ENCODE measurements around the gene CEP95. TPM values are rescaled to one million over a fixed set of nuclear protein-coding genes. Genes with fewer than 3 reads are reported as not detected.
"Not testable (repeated sequence)": the region's sequence is repeated elsewhere in the genome, so short reads cannot be mapped to it uniquely, and the experiment has no call there.

Gene CEP95
- total and polyA plus RNA-seq, 2 of the 13 experiments (the other 11 are each of a cell fraction or from before 2014, with no cell fraction given) = 65.9 to 68.8 TPM

- Histone ChIP-seq H3K36me3 (replicated peaks in 1 of 2; ENCODE audit: control insufficient read depth in 1 of 2, insufficient read depth in 2 of 2, low read length in 2 of 2) (peaks cover 11 to 31% of the 10 kb centered on the region in 2 experiments), H3K9ac (ENCODE audit: insufficient read depth, low read depth, low read length) (peak overlapping the region; percentile 80; the same call in 1 of the 2 replicates), H3K4me2 (ENCODE audit: low read depth, low read length) (peak overlapping the region; percentile 88), H3K4me3 (replicated peaks in 1 of 3; ENCODE audit: insufficient read depth in 1 of 3, low read depth in 2 of 3, low read length in 3 of 3) (peak overlapping the region; percentile 65 to 90 (median 68); a peak in 5 of 6 replicates), H3K4me1 (ENCODE audit: insufficient read depth, low read length) (peaks cover 57% of the 10 kb centered on the region), H4K20me1 (ENCODE audit: insufficient read depth, low read length) (peaks cover 13% of the 10 kb centered on the region), H3K79me2 (ENCODE audit: insufficient read depth, low read length) (peaks cover 33% of the 10 kb centered on the region)
- ATAC-seq; H3K27me3 ChIP-seq (ENCODE audit: control insufficient read depth in 1 of 2, insufficient read depth in 2 of 2, low read length in 2 of 2); DNase-seq (ENCODE audit: low spot score); CTCF ChIA-PET (ENCODE audit: low intra/inter-chr PET ratio, low total read pairs); BruUV-seq (replicated peaks); H3K27ac ChIP-seq (ENCODE audit: extremely low read length, insufficient read depth, low read length); H3K9me3 ChIP-seq (ENCODE audit: low read length); H2AFZ ChIP-seq (ENCODE audit: low read length); FAIRE-seq: not testable (repeated sequence)
- POLR2A ChIA-PET = interaction anchor here (7.3 kb wide), 1 partner anchor 11 kb away, joined by 202 read pairs; the partner anchor contains the start of genes CEP95 and DDX5
- in situ Hi-C loops (cut with HindIII; ENCODE audit: extremely low pct_ligation_motif_present, low pct_unique_long_range_greater_than_20kb) = loop anchor here (10.0 kb wide), 1 partner anchor 190 kb away; no protein-coding TSS in a partner anchor
- intact Hi-C loops (cut with micrococcal nuclease; ENCODE audit: unreplicated experiment) = loop anchor here (10.0 kb wide), 2 partner anchors 170 to 340 kb away; no protein-coding TSS in a partner anchor
- TF ChIP-seq ZNF770 (CRISPR knock-in tag; IDR thresholded peaks at IDR 0.05) = peak; percentile 90
- 84% methylated on average over 5 of the region's 5 CpGs for WGBS (ENCODE audit: low lambda C conversion rate)
These were observed 11.5 kb upstream of the CEP95 start for GRCh38 chr17:64495300-64495699.

DNA sequence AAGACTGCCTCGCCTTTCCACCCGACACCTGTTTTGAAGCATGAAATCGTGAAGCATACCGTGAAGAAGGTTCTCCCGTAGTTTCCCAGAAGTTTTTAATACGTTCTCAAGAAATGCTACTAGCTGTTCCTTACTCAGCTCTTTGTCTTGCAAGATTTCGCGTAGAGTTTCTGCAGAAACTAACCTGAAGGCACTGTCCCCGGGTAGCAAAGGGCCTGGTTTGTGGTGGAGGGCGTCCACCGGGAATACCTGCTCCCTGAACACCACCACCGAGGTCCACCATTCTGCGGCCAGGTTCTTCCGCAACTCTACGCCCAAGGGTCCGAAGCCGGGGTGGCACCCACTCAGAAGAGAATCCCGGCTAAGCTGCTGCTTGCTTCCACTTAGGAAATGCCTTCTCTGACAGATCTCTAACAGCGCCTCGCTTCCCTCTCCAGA is 10.4 kb upstream of the CEP95 start:
- FAIRE-seq (no peak), DNase-seq (ENCODE audit: low spot score) (no peak), ATAC-seq (peak; percentile 53; the same call in 2 of the 3 replicates)
- in situ Hi-C loops (cut with HindIII; ENCODE audit: extremely low pct_ligation_motif_present, low pct_unique_long_range_greater_than_20kb) = loop anchor here (10.0 kb wide), 1 partner anchor 192 kb away; no protein-coding TSS in a partner anchor
- ChIA-PET CTCF (ENCODE audit: low intra/inter-chr PET ratio, low total read pairs) (no interaction called here), POLR2A (interaction anchor here (0.6 to 7.3 kb wide), 13 partner anchors 10 to 351 kb away, joined by 3 to 202 read pairs (median 4); partner anchors contain the start of genes CEP95, DDX5 and TEX2)
- intact Hi-C loops (cut with micrococcal nuclease; ENCODE audit: unreplicated experiment) = loop anchor here (10.0 kb wide), 2 partner anchors 172 to 342 kb away; no protein-coding TSS in a partner anchor
- Histone ChIP-seq H3K4me3 (replicated peaks in 1 of 3; ENCODE audit: insufficient read depth in 1 of 3, low read depth in 2 of 3, low read length in 3 of 3) (peak overlapping the region; percentile 65 to 90 (median 68)), H3K27ac (ENCODE audit: extremely low read length, insufficient read depth, low read length) (peak overlapping the region; percentile 74), H3K27me3 (ENCODE audit: control insufficient read depth in 1 of 2, insufficient read depth in 2 of 2, low read length in 2 of 2) (no peaks in the 10 kb centered on the region; a peak in 1 of 5 replicates), H3K4me1 (ENCODE audit: insufficient read depth, low read length) (peaks cover 67% of the 10 kb centered on the region), H4K20me1 (ENCODE audit: insufficient read depth, low read length) (peaks cover 19% of the 10 kb centered on the region), H3K79me2 (ENCODE audit: insufficient read depth, low read length) (peaks cover 35% of the 10 kb centered on the region), H3K36me3 (replicated peaks in 1 of 2; ENCODE audit: control insufficient read depth in 1 of 2, insufficient read depth in 2 of 2, low read length in 2 of 2) (peaks cover 14 to 36% of the 10 kb centered on the region in 2 experiments), H3K9me3 (ENCODE audit: low read length) (no peaks in the 10 kb centered on the region), H3K9ac (ENCODE audit: insufficient read depth, low read depth, low read length) (peak overlapping the region; percentile 80), H2AFZ (ENCODE audit: low read length) (peak overlapping the region; percentile 38), H3K4me2 (ENCODE audit: low read depth, low read length) (peak overlapping the region; percentile 88)
- BruUV-seq (replicated peaks) = no TSS peak
- WGBS (ENCODE audit: low lambda C conversion rate) = under 1% methylated on average over 13 of the region's 20 CpGs
- TF ChIP-seq ZNF709 (CRISPR knock-in tag; IDR thresholded peaks at IDR 0.05) = no peak
- no peak for TF ChIP-seq PLRG1 (conservative IDR thresholded peaks at IDR 0.05)
- TF ChIP-seq ZNF83 (CRISPR knock-in tag; IDR thresholded peaks at IDR 0.05; ENCODE audit: borderline replicate concordance) = no peak
- TF ChIP-seq ZNF609 (CRISPR knock-in tag; IDR thresholded peaks at IDR 0.05; ENCODE audit: borderline replicate concordance) = no peak
- no peak for TF ChIP-seq ZBTB25 (CRISPR knock-in tag; IDR thresholded peaks at IDR 0.05)
- TF ChIP-seq ZNF737 (CRISPR knock-in tag; IDR thresholded peaks at IDR 0.05; ENCODE audit: borderline replicate concordance) = peak; percentile 88; the same call in 1 of the 2 replicates
- TF ChIP-seq XRCC5 (optimal IDR thresholded peaks at IDR 0.05; ENCODE audit: low read length) = peak; percentile 15
- no peak for TF ChIP-seq ZNF547 (CRISPR knock-in tag; IDR thresholded peaks at IDR 0.05)

Measured in HepG2 (cell line).